GM12878 (cell line): Measurements from ENCODE around the gene ZNF280A. TPM values are rescaled to one million over a fixed set of nuclear protein-coding genes. Genes with fewer than 3 reads are reported as not detected.

Experiments used
- ATAC-seq: fragments of 200-7000 bp; cut with Tn5 transposase; 3 replicates; pipeline ENCODE4 v1.9.1; 2020; ENCODE audit warnings: mild to moderate bottlenecking, moderate library complexity
- BruUV-seq: library from RNA; stranded (reverse); fragments of 400-500 nt; replicated peaks from 2 replicates; lab custom pipeline; 2021; lab: Mats Ljungman, UMichigan
- CTCF ChIA-PET: fragments of 300-600 bp; sonication (Branson Sonifier 250); formaldehyde crosslinking; extraction: SDS; loops from one replicate; lab custom pipeline; 2021; ENCODE audit warnings: inconsistent platforms; lab: Yijun Ruan, JAX
- POLR2A ChIA-PET: fragments of 350-600 bp; formaldehyde crosslinking; extraction: SDS; loops from one replicate; lab custom pipeline; 2021; ENCODE audit warnings: inconsistent platforms; lab: Charles Lee
- RAD21 ChIA-PET: fragments of 300-600 bp; sonication (Branson Sonifier 250); formaldehyde crosslinking; loops from one replicate; lab custom pipeline; 2023; ENCODE audit warnings: antibody characterized with exemption; ENCODE audit not compliant: unreplicated experiment; lab: Charles Lee
- SMC1A ChIA-PET: fragments of 300-600 bp; sonication (Branson Sonifier 250); formaldehyde crosslinking; loops from one replicate; lab custom pipeline; 2023; ENCODE audit not compliant: unreplicated experiment, uncharacterized antibody; lab: Charles Lee
- DNase-seq: peaks from one replicate; pipeline ENCODE4 v3.0.0-alpha.2; 2011; ENCODE audit warnings: low read depth, low spot score
- FAIRE-seq: peaks from 3 replicates; lab custom pipeline; 2011; peaks lifted over from hg19 to GRCh38; lab: Jason Lieb, UNC
- H2AFZ ChIP-seq: 2 replicates; pipeline ENCODE4 v1.6.0; 2011; ENCODE audit warnings: low read depth, low read length, control low read depth; ENCODE audit not compliant: control insufficient read depth
- H3K27ac ChIP-seq: 2 replicates; pipeline ENCODE4 v1.5.1; 2011; ENCODE audit warnings: control low read depth; ENCODE audit not compliant: control insufficient read depth, insufficient read depth
- H3K27me3 ChIP-seq, 2 experiments: replicated peaks in 1 of 2; 2 replicates each; pipeline versions ENCODE4 v1.6.0 to v1.6.1; 2011; ENCODE audit warnings: low read length in 1 of 2; ENCODE audit not compliant: control insufficient read depth in 2 of 2, insufficient read depth in 2 of 2
- H3K36me3 ChIP-seq, 2 experiments: 2 replicates each; pipeline ENCODE4 v1.5.1; 2011; ENCODE audit warnings: low read length in 1 of 2; ENCODE audit not compliant: control insufficient read depth in 2 of 2, insufficient read depth in 2 of 2
- H3K4me1 ChIP-seq: 2 replicates; pipeline ENCODE4 v1.6.1; 2011; ENCODE audit warnings: mild to moderate bottlenecking, low read length, moderate library complexity, mixed read lengths; ENCODE audit not compliant: control insufficient read depth, insufficient read depth
- H3K4me2 ChIP-seq: 2 replicates; pipeline ENCODE4 v1.6.0; 2011; ENCODE audit warnings: control low read depth; ENCODE audit not compliant: control insufficient read depth, insufficient read depth
- H3K4me3 ChIP-seq: fragments of 200-600 bp; sonication (generic); 2 replicates; pipeline ENCODE4 v1.5.1; 2016
- H3K79me2 ChIP-seq: 2 replicates; pipeline ENCODE4 v1.6.0; 2011; ENCODE audit warnings: low read length; ENCODE audit not compliant: control insufficient read depth, insufficient read depth
- H3K9ac ChIP-seq: 2 replicates; pipeline ENCODE4 v1.8.0; 2011; ENCODE audit warnings: low read length, control low read depth, mixed read lengths; ENCODE audit not compliant: control insufficient read depth, insufficient read depth
- H3K9me3 ChIP-seq: replicated peaks from 3 replicates; pipeline ENCODE4 v1.5.1; 2011; ENCODE audit warnings: mild to moderate bottlenecking, low read length; ENCODE audit not compliant: control insufficient read depth, insufficient read depth
- H4K20me1 ChIP-seq: 2 replicates; pipeline ENCODE4 v1.6.0; 2011; ENCODE audit not compliant: control insufficient read depth, insufficient read depth
- ASH2L ChIP-seq: fragments of 300-600, 200-600 bp; sonication (generic); IDR thresholded peaks from 2 replicates; pipeline ENCODE4 v1.6.1; 2017; ENCODE audit warnings: low read depth, mild to moderate bottlenecking, borderline replicate concordance
- BCL11A ChIP-seq: IDR thresholded peaks from 2 replicates; pipeline ENCODE4 v1.6.1; 2011; ENCODE audit warnings: low read depth, low read length
- BMI1 ChIP-seq: fragments of 450-650 bp; IDR thresholded peaks from 2 replicates; pipeline ENCODE4 v1.6.1; 2016; ENCODE audit warnings: mild to moderate bottlenecking, moderate library complexity, borderline replicate concordance
- CBX3 ChIP-seq: fragments of 200-600 bp; sonication (generic); IDR thresholded peaks from 2 replicates; pipeline ENCODE4 v1.6.1; 2016; ENCODE audit warnings: low read depth, borderline replicate concordance
- CEBPB ChIP-seq, 2 experiments: fragments of 150-350 bp in 1 of 2; IDR thresholded peaks; 2 replicates each; pipeline ENCODE4 v1.6.1; 2012 to 2014; ENCODE audit warnings: low read depth in 2 of 2, low read length in 2 of 2, borderline replicate concordance in 1 of 2, inconsistent platforms in 1 of 2
- CHD1 ChIP-seq: IDR thresholded peaks from 2 replicates; pipeline ENCODE4 v1.6.1; 2012; ENCODE audit warnings: low read depth, low read length, improper control_type of control experiment
- EP300 ChIP-seq, 2 experiments: fragments of 150-350 bp in 1 of 2; IDR thresholded peaks; 2 replicates each; pipeline ENCODE4 v1.6.1; 2011 to 2012; ENCODE audit warnings: low read depth in 2 of 2, low read length in 2 of 2, borderline replicate concordance in 1 of 2, improper control_type of control experiment in 1 of 2, inconsistent platforms in 1 of 2; ENCODE audit not compliant: control insufficient read depth in 1 of 2
- ESRRA ChIP-seq: IDR thresholded peaks from 2 replicates; pipeline ENCODE4 v1.6.1; 2012; ENCODE audit warnings: mild to moderate bottlenecking, low read length, improper control_type of control experiment
- KLF5 ChIP-seq: fragments of 450-650 bp; IDR thresholded peaks from 2 replicates; pipeline ENCODE4 v1.6.1; 2014; ENCODE audit warnings: mild to moderate bottlenecking; ENCODE audit not compliant: partially characterized antibody
- MLLT1 ChIP-seq: fragments of 450-650 bp; IDR thresholded peaks from 2 replicates; pipeline ENCODE4 v1.6.1; 2016; ENCODE audit warnings: mild to moderate bottlenecking
- MTA2 ChIP-seq: fragments of 450-650 bp; IDR thresholded peaks from 2 replicates; pipeline ENCODE4 v1.6.1; 2016; ENCODE audit warnings: low read depth, mild to moderate bottlenecking, moderate library complexity
- MXI1 ChIP-seq: fragments of 150-350 bp; IDR thresholded peaks from 2 replicates; pipeline ENCODE4 v1.6.1; 2011; ENCODE audit warnings: low read depth, mild to moderate bottlenecking, inconsistent platforms, low read length, improper control_type of control experiment
- NBN ChIP-seq: fragments of 450-650 bp; IDR thresholded peaks from 2 replicates; pipeline ENCODE4 v1.6.1; 2016
- NFYB ChIP-seq: IDR thresholded peaks from 2 replicates; pipeline ENCODE4 v1.6.1; 2011; ENCODE audit warnings: low read depth, mild to moderate bottlenecking, low read length, improper control_type of control experiment, moderate library complexity; ENCODE audit not compliant: insufficient read depth
- NR2F1 ChIP-seq: fragments of 450-650 bp; conservative IDR thresholded peaks from 2 replicates; pipeline ENCODE4 v1.6.1; 2017; ENCODE audit warnings: mild to moderate bottlenecking
- POLR2AphosphoS5 ChIP-seq: IDR thresholded peaks from 2 replicates; pipeline ENCODE4 v1.6.1; 2011; ENCODE audit warnings: mild to moderate bottlenecking, low read length, inconsistent platforms
- STAT3 ChIP-seq: IDR thresholded peaks from 2 replicates; pipeline ENCODE4 v1.6.1; 2011; ENCODE audit warnings: low read depth, low read length, improper control_type of control experiment
- SUPT20H ChIP-seq: IDR thresholded peaks from 2 replicates; pipeline ENCODE4 v1.6.1; 2011; ENCODE audit warnings: low read depth, mild to moderate bottlenecking, low read length, moderate library complexity, borderline replicate concordance; ENCODE audit not compliant: control insufficient read depth
- WRNIP1 ChIP-seq: IDR thresholded peaks from 2 replicates; pipeline ENCODE4 v1.6.1; 2011; ENCODE audit warnings: low read depth, low read length, improper control_type of control experiment, borderline replicate concordance
- WGBS: methylation state at CpG from one replicate; pipeline ENCODE4 v1.1.6; 2016; ENCODE audit warnings: low lambda C conversion rate; ENCODE audit not compliant: insufficient replicate concordance, insufficient coverage; ENCODE audit errors: missing lambda C conversion rate; 5-methylcytosine and 5-hydroxymethylcytosine counted together
- in situ Hi-C: fragments of 300-500 bp; cut with MboI; formaldehyde crosslinking; loops from 9 replicates; pipeline ENCODE4 v1.14.3; 2018; ENCODE audit warnings: mixed read lengths
- intact Hi-C: fragments of 100-400 bp; cut with micrococcal nuclease; formaldehyde crosslinking; loops from one replicate; pipeline ENCODE4 v1.14.2; 2022; ENCODE audit not compliant: unreplicated experiment
- polyA plus RNA-seq, 11 experiments: library from polyadenylated mRNA; depleted of rRNA in 4 of 11; unstranded in 6 of 11; stranded (reverse) in 5 of 11; fragments of >200 nt; fragmentation: Nextera tagmentation in 4 of 11; fragmentation: Illumina TruSeq in 1 of 11; extraction: Ambion mirVana in 4 of 11; extraction: Trizol in 1 of 11; gene quantifications; 1 replicate in 1 of 11; 2 replicates in 10 of 11; pipeline versions ENCODE4 v1.2.1 to v1.2.3, GENCODE V29; 2011 to 2016; ENCODE audit warnings: inconsistent platforms in 2 of 11, missing spikeins in 2 of 11, low read depth in 1 of 11
- total RNA-seq, 4 experiments: library from RNA; depleted of rRNA in 3 of 4; stranded (reverse); fragments of >200 nt in 3 of 4; fragmentation: Illumina TruSeq in 1 of 4; extraction: Trizol in 1 of 4; gene quantifications; 2 replicates each; pipeline versions ENCODE4 v1.2.1 to v1.2.3, GENCODE V29; 2013 to 2021

Gene ZNF280A
- total and polyA plus RNA-seq, 10 of the 15 experiments (the other 5 are each of a cell fraction or from before 2014, with no cell fraction given) = 0.03 to 0.06 TPM; not detected in 8

- no peaks in the 10 kb centered on the region for H3K79me2 ChIP-seq
- intact Hi-C loops = loop anchor here (10.0 kb wide), 1 partner anchor 129 kb away; no protein-coding TSS in a partner anchor
- H2AFZ ChIP-seq = no peak overlapping the region
- H3K36me3 ChIP-seq = no peaks in the 10 kb centered on the region
- ChIA-PET POLR2A (no interaction called here), CTCF (interaction anchor here (0.6 to 3.5 kb wide), 10 partner anchors 20 to 510 kb away, joined by 3 to 21 read pairs (median 3); partner anchors contain the start of gene ZNF280B), RAD21 (interaction anchor here (0.7 to 1.5 kb wide), 7 partner anchors 88 to 197 kb away, joined by 3 to 7 read pairs (median 3); no protein-coding TSS in a partner anchor), SMC1A (interaction anchor here (0.8 to 1.8 kb wide), 7 partner anchors 15 to 123 kb away, joined by 3 to 7 read pairs (median 3); partner anchors contain the start of gene ZNF280B)
- TF ChIP-seq CEBPB (IDR thresholded peaks at IDR 0.05; ENCODE audit: borderline replicate concordance in 1 of 2, low read depth in 2 of 2, low read length in 2 of 2) (no peak), NBN (no peak), CBX3 (no peak), BMI1 (no peak), STAT3 (no peak), ESRRA (no peak), ASH2L (no peak), MTA2 (peak; percentile 75), SUPT20H (no peak), NR2F1 (peak; percentile 42; the same call in 1 of the 2 replicates), KLF5 (no peak), EP300 (IDR thresholded peaks at IDR 0.05; ENCODE audit: borderline replicate concordance in 1 of 2, control insufficient read depth in 1 of 2, low read depth in 2 of 2, low read length in 2 of 2) (no peak), NFYB (no peak), CHD1 (no peak), MXI1 (no peak), MLLT1 (no peak), POLR2AphosphoS5 (no peak), WRNIP1 (no peak), BCL11A (0 out of 2 replicates have a peak, but pooled peaks have one; percentile 28)
- WGBS = 38% methylated on average over 8 of the region's 8 CpGs
- no peak overlapping the region for H3K4me3 ChIP-seq
- H3K9me3 ChIP-seq = no peaks in the 10 kb centered on the region
- H4K20me1 ChIP-seq = no peaks in the 10 kb centered on the region
- H3K9ac ChIP-seq = no peak overlapping the region
- ATAC-seq = no peak
- no peak overlapping the region for H3K4me2 ChIP-seq
- in situ Hi-C loops = no loop called here
- no peaks in the 10 kb centered on the region for H3K27me3 ChIP-seq
- no peak for FAIRE-seq
- H3K4me1 ChIP-seq = 0 out of 2 replicates have a peak, but pooled peaks cover 4% of the 10 kb centered on the region
- DNase-seq = no peak
- H3K27ac ChIP-seq = no peak overlapping the region
- no TSS peak for BruUV-seq
These were observed 33.9 kb upstream of the ZNF280A start for GRCh38 chr22:22553735-22554586.
